Activated CD4-positive, CD25-positive, alpha-beta regulatory T cell treated with anti-CD3 and anti-CD28 coated beads, Interleukin-2, amount 50 U/mL, for 72 hours (primary cell): ENCODE measurements around the gene S100A3.
"Not testable (repeated sequence)": the region's sequence is repeated elsewhere in the genome, so short reads cannot be mapped to it uniquely, and the experiment has no call there.

Experiments used
- DNase-seq: peaks from one replicate; pipeline ENCODE4 v3.0.0; 2021

S100A3 gene

GRCh38 chr1:153568367-153569099 is 19.5 kb upstream of the S100A3 start:
- peak; percentile 84 for DNase-seq

GRCh38 chr1:153567621-153568366 is 18.7 kb upstream of the S100A3 start:
- peak; percentile 52 for DNase-seq

GRCh38 chr1:153566414-153567371 is 17.6 kb upstream of the S100A3 start:
- DNase-seq: peak; percentile 81

- peak; percentile 60 for DNase-seq
These were observed 16.7 kb upstream of the S100A3 start, which contains the start of gene S100A2 for GRCh38 chr1:153565529-153566374. Gene S100A2 (minus strand): TSS chr1:153565844. CDS start chr1:153563877, 1,967 bp downstream.

GRCh38 chr1:153563991-153564390 is 14.9 kb upstream of the S100A3 start:
- DNase-seq: no peak

- DNase-seq: no peak
These were observed 14.4 kb upstream of the S100A3 start for GRCh38 chr1:153563483-153563901.

GRCh38 chr1:153562021-153562420 is 13.0 kb upstream of the S100A3 start:
- not testable (repeated sequence) for DNase-seq

GRCh38 chr1:153561466-153561985 is 12.5 kb upstream of the S100A3 start:
- no peak for DNase-seq

GRCh38 chr1:153560771-153561465 is 11.9 kb upstream of the S100A3 start:
- no peak for DNase-seq

- DNase-seq: no peak
These were observed 11.2 kb upstream of the S100A3 start for GRCh38 chr1:153560241-153560640.

GRCh38 chr1:153557877-153558276 is 8.8 kb upstream of the S100A3 start:
- DNase-seq: no peak

- DNase-seq: no peak
These were observed 7.3 kb upstream of the S100A3 start for GRCh38 chr1:153556348-153556747.

GRCh38 chr1:153553830-153554541 is 4.9 kb upstream of the S100A3 start:
- DNase-seq: no peak

- DNase-seq: no peak
These were observed 4.0 kb upstream of the S100A3 start for GRCh38 chr1:153553096-153553495.

- no peak for DNase-seq
These were observed 3.3 kb upstream of the S100A3 start for GRCh38 chr1:153552335-153552734.

GRCh38 chr1:153550827-153551500 is 1.9 kb upstream of the S100A3 start:
- peak; percentile 15 for DNase-seq

- no peak for DNase-seq
These were observed 1.3 kb upstream of the S100A3 start for GRCh38 chr1:153550398-153550758.

GRCh38 chr1:153549741-153550397 is 811 bp upstream of the S100A3 start:
- peak; percentile 25 for DNase-seq
